OCI-LY3 (cell line): ENCODE measurements around the gene PDK2.

ENCODE experiments used
- EZH2phosphoT487 ChIP-seq: fragments of 200-600 bp; shearing (Covaris generic); IDR thresholded peaks from 2 replicates; pipeline ENCODE4 v1.6.1; 2018; ENCODE audit warnings: antibody characterized with exemption, mixed run types, low read depth
- TF ChIP-seq, protein P1 (sequence below): fragments of 200-600, 300-600 bp; sonication (generic); IDR thresholded peaks from 2 replicates; pipeline ENCODE4 v1.5.1; 2014; ENCODE audit warnings: antibody characterized with exemption, low read length, low read depth

DNA sequence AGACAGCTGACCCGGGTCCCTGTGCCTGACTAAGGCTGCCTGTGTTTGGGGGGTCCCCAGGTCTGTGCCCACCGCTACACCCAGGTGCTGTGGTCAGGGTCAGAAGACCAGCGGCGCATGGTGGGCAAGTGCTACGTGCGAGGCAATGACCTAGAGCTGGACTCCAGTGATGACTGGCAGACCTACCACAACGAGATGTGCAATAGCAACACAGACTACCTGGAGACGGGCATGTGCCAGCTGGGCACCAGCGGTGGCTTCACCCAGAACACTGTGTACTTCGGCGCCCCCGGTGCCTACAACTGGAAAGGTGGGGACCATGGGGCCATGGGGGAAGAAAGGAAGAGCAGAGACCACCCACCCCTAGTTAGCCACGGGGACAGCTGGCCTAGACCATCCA, 27.2 kb upstream of the PDK2 start:
- TF ChIP-seq, protein P1, sequence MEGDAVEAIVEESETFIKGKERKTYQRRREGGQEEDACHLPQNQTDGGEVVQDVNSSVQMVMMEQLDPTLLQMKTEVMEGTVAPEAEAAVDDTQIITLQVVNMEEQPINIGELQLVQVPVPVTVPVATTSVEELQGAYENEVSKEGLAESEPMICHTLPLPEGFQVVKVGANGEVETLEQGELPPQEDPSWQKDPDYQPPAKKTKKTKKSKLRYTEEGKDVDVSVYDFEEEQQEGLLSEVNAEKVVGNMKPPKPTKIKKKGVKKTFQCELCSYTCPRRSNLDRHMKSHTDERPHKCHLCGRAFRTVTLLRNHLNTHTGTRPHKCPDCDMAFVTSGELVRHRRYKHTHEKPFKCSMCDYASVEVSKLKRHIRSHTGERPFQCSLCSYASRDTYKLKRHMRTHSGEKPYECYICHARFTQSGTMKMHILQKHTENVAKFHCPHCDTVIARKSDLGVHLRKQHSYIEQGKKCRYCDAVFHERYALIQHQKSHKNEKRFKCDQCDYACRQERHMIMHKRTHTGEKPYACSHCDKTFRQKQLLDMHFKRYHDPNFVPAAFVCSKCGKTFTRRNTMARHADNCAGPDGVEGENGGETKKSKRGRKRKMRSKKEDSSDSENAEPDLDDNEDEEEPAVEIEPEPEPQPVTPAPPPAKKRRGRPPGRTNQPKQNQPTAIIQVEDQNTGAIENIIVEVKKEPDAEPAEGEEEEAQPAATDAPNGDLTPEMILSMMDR, result no peak
- no peak for TF ChIP-seq EZH2phosphoT487
